Spleen (tissue), 7 donors: ENCODE measurements around the gene TWF2.

Experiments used
- POLR2A ChIP-seq, 3 donors: fragments of 450-650 bp; IDR thresholded peaks; one replicate each; pipeline ENCODE4 v1.5.1; 2017; ENCODE audit warnings: antibody characterized with exemption in 3 of 3, mild to moderate bottlenecking in 1 of 3
- POLR2AphosphoS5 ChIP-seq, 3 donors: sonication (generic); formaldehyde crosslinking; IDR thresholded peaks; one replicate each; pipeline ENCODE4 v1.5.1; 2017; ENCODE audit warnings: antibody characterized with exemption in 3 of 3
- TF ChIP-seq, protein P1 (sequence below), 11 experiments: fragments of 200-600 bp in 7 of 11; fragments of 450-650 bp in 4 of 11; sonication (generic) in 4 of 11; IDR thresholded peaks in 8 of 11; conservative IDR thresholded peaks in 3 of 11; 1 replicate in 7 of 11; 2 replicates in 4 of 11; pipeline versions ENCODE4 v1.4.0 to v1.8.0; 2016 to 2021; ENCODE audit warnings: antibody characterized with exemption in 11 of 11, inconsistent platforms in 4 of 11, mild to moderate bottlenecking in 1 of 11
- donor health status: DM: no; HTN: no; CAD: no; lungs with moderate emphysema.
- donor health status: DM: no; HTN: no; CAD: no.
- donor health status: DM: no; HTN: no; CAD: no.

DNA sequence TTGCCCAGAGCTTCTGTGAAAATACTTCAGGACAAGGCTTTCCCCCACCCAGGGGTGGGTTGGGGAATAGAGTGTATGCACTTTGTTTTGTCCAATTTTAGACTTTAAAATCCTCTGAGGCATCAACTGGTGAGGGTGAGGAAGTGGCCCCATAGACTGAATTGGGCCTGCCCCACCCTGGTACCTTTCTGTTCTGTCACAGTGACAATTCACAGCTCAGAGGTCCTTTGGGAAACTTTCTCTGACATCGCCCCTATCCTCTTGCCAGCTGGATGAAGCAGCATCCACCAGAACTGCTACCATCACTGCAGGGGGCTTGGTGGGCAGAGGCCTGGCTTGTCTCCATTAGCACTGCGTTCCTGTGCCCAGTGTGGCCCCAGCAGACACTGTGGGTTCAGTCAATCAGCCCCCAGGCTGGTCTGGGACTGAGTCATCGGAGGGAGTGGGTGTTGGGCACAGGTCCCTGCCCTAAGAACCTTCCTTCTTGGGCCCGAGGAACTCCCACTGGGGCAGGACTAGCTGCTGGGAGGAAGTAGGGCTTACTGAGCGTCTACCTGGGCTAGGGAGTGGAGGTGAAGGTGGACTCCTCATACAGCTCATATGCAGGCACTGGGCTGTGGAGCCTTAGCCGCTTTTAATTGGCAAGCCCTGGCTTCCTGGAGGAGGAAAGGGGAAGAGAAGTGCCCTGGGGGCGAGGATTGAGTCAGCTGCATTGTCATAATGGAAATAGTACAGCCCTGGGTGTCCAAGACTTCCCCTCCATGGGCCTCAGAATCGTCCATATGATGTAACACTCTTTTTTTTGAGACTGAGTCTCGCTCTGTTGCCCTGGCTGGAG, 5.1 kb upstream of the TWF2 start:
- TF ChIP-seq, protein P1, sequence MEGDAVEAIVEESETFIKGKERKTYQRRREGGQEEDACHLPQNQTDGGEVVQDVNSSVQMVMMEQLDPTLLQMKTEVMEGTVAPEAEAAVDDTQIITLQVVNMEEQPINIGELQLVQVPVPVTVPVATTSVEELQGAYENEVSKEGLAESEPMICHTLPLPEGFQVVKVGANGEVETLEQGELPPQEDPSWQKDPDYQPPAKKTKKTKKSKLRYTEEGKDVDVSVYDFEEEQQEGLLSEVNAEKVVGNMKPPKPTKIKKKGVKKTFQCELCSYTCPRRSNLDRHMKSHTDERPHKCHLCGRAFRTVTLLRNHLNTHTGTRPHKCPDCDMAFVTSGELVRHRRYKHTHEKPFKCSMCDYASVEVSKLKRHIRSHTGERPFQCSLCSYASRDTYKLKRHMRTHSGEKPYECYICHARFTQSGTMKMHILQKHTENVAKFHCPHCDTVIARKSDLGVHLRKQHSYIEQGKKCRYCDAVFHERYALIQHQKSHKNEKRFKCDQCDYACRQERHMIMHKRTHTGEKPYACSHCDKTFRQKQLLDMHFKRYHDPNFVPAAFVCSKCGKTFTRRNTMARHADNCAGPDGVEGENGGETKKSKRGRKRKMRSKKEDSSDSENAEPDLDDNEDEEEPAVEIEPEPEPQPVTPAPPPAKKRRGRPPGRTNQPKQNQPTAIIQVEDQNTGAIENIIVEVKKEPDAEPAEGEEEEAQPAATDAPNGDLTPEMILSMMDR (IDR thresholded peaks at IDR 0.05 in 8 of 11, conservative IDR thresholded peaks at IDR 0.05 in 3 of 11), result no peak
- TF ChIP-seq POLR2A (IDR thresholded peaks at IDR 0.05) (no peak), POLR2AphosphoS5 (IDR thresholded peaks at IDR 0.05) (peak; percentile 21 to 65 (median 25))
